ENCODE measurements around the gene OR6J1.
"Not testable (repeated sequence)": the region's sequence is repeated elsewhere in the genome, so short reads cannot be mapped to it uniquely, and the experiment has no call there.

OR6J1 gene

DNA sequence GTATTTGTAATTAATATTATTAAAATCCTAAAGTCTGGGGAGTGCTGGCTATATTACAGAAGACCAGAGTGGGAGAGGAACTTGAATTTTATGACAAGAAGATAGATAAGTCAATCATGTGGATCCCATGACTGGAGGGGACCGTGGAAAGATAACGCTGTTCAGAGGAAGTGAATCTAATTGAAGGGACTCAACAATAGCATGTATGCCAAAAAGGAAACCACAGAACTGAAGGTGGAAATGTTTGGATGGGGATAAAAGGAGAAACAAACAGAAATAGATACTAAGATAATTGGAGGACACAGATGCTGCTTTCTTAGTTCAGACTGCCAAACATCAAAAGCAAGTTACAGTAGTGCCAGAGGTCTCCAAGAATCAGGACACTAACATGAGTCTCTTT is 21.1 kb downstream of the OR6J1 start:
- Histone ChIP-seq H3K9me3 (replicated peaks in 1 of 2; ENCODE audit: control insufficient read depth in 2 of 2, insufficient read depth in 1 of 2, low read depth in 1 of 2, low read length in 2 of 2) (peaks cover 2% of the 10 kb centered on the region in 2 donors), H4K8ac (ENCODE audit: low read depth, low read length) (no peak overlapping the region), H3K23ac (ENCODE audit: low read depth, low read length, poor library complexity) (no peak overlapping the region), H2BK12ac (ENCODE audit: low read length) (no peak overlapping the region), H3K4me3 (ENCODE audit: low read length in 2 of 2) (no peak overlapping the region), H3K27me3 (ENCODE audit: control insufficient read depth in 3 of 3, insufficient read depth in 3 of 3, low read depth in 1 of 3, low read length in 3 of 3) (no peaks in the 10 kb centered on the region), H2AK5ac (ENCODE audit: low read depth, low read length) (no peak overlapping the region), H3K36me3 (replicated peaks in 1 of 2; ENCODE audit: control insufficient read depth in 2 of 2, insufficient read depth in 2 of 2, low read length in 2 of 2) (no peaks in the 10 kb centered on the region), H3K4ac (ENCODE audit: low read length) (no peak overlapping the region), H2BK15ac (ENCODE audit: low read length) (no peak overlapping the region), H3K4me2 (ENCODE audit: insufficient read depth, low read length, poor library complexity, severe bottlenecking) (no peak overlapping the region), H3K4me1 (ENCODE audit: control insufficient read depth in 2 of 2, insufficient read depth in 1 of 2, low read depth in 1 of 2, low read length in 2 of 2) (no peaks in the 10 kb centered on the region), H4K91ac (ENCODE audit: low read depth, low read length, poor library complexity) (no peak overlapping the region), H3K18ac (ENCODE audit: low read length) (no peak overlapping the region), H2BK120ac (ENCODE audit: low read depth, low read length) (no peak overlapping the region), H3K9ac (ENCODE audit: low read depth, low read length, poor library complexity) (no peak overlapping the region), H3K79me1 (ENCODE audit: low read depth, low read length) (no peaks in the 10 kb centered on the region), H3K27ac (replicated peaks; ENCODE audit: low read length) (no peak overlapping the region), H3K14ac (ENCODE audit: low read length) (no peak overlapping the region), H2AFZ (ENCODE audit: low read length) (no peak overlapping the region), H2BK5ac (ENCODE audit: low read length) (no peak overlapping the region)
- WGBS, 2 donors (ENCODE audit: extremely low coverage in 2 of 2, insufficient read length in 2 of 2, insufficient replicate concordance in 1 of 2): no CpG with 5 or more reads among the region's 2 CpGs
- no peak for DNase-seq (ENCODE audit: low spot score)

DNA sequence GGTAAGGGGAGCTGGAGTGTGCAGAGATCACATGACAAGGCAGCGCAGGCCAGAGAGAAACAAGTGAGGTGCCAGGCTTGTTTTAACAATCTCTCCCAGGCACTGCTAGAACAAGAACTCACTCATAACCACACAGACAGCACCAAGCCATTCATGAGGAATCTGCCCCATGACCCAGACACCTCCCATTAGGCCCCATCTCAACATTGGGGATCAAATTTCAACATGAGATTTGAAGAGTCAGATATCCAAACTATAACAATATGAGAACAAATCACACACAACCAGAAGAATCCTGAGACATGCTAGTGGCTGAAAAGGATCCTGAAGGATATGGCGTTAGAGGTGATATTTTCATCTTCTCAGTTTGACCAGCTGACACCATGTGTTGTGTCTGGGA is 21.9 kb downstream of the OR6J1 start:
- H2BK5ac ChIP-seq (ENCODE audit: low read length): no peak overlapping the region
- H2BK15ac ChIP-seq (ENCODE audit: low read length): no peak overlapping the region
- H3K4ac ChIP-seq (ENCODE audit: low read length): no peak overlapping the region
- no peaks in the 10 kb centered on the region for H3K4me1 ChIP-seq (ENCODE audit: control insufficient read depth in 2 of 2, insufficient read depth in 1 of 2, low read depth in 1 of 2, low read length in 2 of 2)
- H2AFZ ChIP-seq (ENCODE audit: low read length): no peak overlapping the region
- no peaks in the 10 kb centered on the region for H3K27me3 ChIP-seq (ENCODE audit: control insufficient read depth in 3 of 3, insufficient read depth in 3 of 3, low read depth in 1 of 3, low read length in 3 of 3)
- WGBS, 2 donors (ENCODE audit: extremely low coverage in 2 of 2, insufficient read length in 2 of 2, insufficient replicate concordance in 1 of 2): no CpG with 5 or more reads among the region's 2 CpGs
- no peak overlapping the region for H2AK5ac ChIP-seq (ENCODE audit: low read depth, low read length)
- H3K36me3 ChIP-seq (replicated peaks in 1 of 2; ENCODE audit: control insufficient read depth in 2 of 2, insufficient read depth in 2 of 2, low read length in 2 of 2): no peaks in the 10 kb centered on the region
- H3K4me2 ChIP-seq (ENCODE audit: insufficient read depth, low read length, poor library complexity, severe bottlenecking): no peak overlapping the region
- peaks cover 2% of the 10 kb centered on the region in 2 donors for H3K9me3 ChIP-seq (replicated peaks in 1 of 2; ENCODE audit: control insufficient read depth in 2 of 2, insufficient read depth in 1 of 2, low read depth in 1 of 2, low read length in 2 of 2)
- no peak overlapping the region for H2BK12ac ChIP-seq (ENCODE audit: low read length)
- H3K23ac ChIP-seq (ENCODE audit: low read depth, low read length, poor library complexity): no peak overlapping the region
- H3K4me3 ChIP-seq (ENCODE audit: low read length in 2 of 2): no peak overlapping the region
- H4K8ac ChIP-seq (ENCODE audit: low read depth, low read length): no peak overlapping the region
- H3K18ac ChIP-seq (ENCODE audit: low read length): no peak overlapping the region
- no peak for DNase-seq (ENCODE audit: low spot score)
- H2BK120ac ChIP-seq (ENCODE audit: low read depth, low read length): no peak overlapping the region
- no peak overlapping the region for H4K91ac ChIP-seq (ENCODE audit: low read depth, low read length, poor library complexity)
- H3K79me1 ChIP-seq (ENCODE audit: low read depth, low read length): no peaks in the 10 kb centered on the region
- H3K27ac ChIP-seq (replicated peaks; ENCODE audit: low read length): no peak overlapping the region
- no peak overlapping the region for H3K9ac ChIP-seq (ENCODE audit: low read depth, low read length, poor library complexity)
- H3K14ac ChIP-seq (ENCODE audit: low read length): no peak overlapping the region

DNA sequence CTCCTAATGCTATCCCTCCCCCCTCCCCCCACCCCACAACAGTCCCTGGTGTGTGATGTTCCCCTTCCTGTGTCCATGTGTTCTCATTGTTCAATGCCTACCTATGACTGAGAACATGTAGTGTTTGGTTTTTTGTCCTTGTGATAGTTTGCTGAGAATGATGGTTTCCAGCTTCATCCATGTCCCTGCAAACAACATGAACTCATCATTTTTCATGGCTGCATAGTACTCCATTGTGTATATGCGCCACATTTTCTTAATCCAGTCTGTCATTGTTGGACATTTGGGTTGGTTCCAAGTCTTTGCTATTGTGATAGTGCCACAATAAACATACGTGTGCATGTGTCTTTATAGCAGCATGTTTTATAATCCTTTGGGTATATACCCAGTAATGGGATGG is 28.4 kb downstream of the OR6J1 start:
- no CpG with 5 or more reads among the region's 2 CpGs for WGBS, 2 donors (ENCODE audit: extremely low coverage in 2 of 2, insufficient read length in 2 of 2, insufficient replicate concordance in 1 of 2)
- not testable (repeated sequence) for H3K79me1 ChIP-seq (ENCODE audit: low read depth, low read length); H3K27me3 ChIP-seq (ENCODE audit: control insufficient read depth in 3 of 3, insufficient read depth in 3 of 3, low read depth in 1 of 3, low read length in 3 of 3); H4K91ac ChIP-seq (ENCODE audit: low read depth, low read length, poor library complexity); H3K4me3 ChIP-seq (ENCODE audit: low read length in 2 of 2); H2AFZ ChIP-seq (ENCODE audit: low read length); H3K4me2 ChIP-seq (ENCODE audit: insufficient read depth, low read length, poor library complexity, severe bottlenecking); H3K9me3 ChIP-seq (replicated peaks in 1 of 2; ENCODE audit: control insufficient read depth in 2 of 2, insufficient read depth in 1 of 2, low read depth in 1 of 2, low read length in 2 of 2); H3K14ac ChIP-seq (ENCODE audit: low read length); H2AK5ac ChIP-seq (ENCODE audit: low read depth, low read length); H3K23ac ChIP-seq (ENCODE audit: low read depth, low read length, poor library complexity); H3K4ac ChIP-seq (ENCODE audit: low read length); H3K9ac ChIP-seq (ENCODE audit: low read depth, low read length, poor library complexity); H2BK5ac ChIP-seq (ENCODE audit: low read length); H2BK120ac ChIP-seq (ENCODE audit: low read depth, low read length); H3K27ac ChIP-seq (replicated peaks; ENCODE audit: low read length); H2BK15ac ChIP-seq (ENCODE audit: low read length); H3K18ac ChIP-seq (ENCODE audit: low read length); H3K4me1 ChIP-seq (ENCODE audit: control insufficient read depth in 2 of 2, insufficient read depth in 1 of 2, low read depth in 1 of 2, low read length in 2 of 2); DNase-seq (ENCODE audit: low spot score); H4K8ac ChIP-seq (ENCODE audit: low read depth, low read length); H2BK12ac ChIP-seq (ENCODE audit: low read length)
- peaks cover 8 to 11% of the 10 kb centered on the region in 2 donors for H3K36me3 ChIP-seq (replicated peaks in 1 of 2; ENCODE audit: control insufficient read depth in 2 of 2, insufficient read depth in 2 of 2, low read length in 2 of 2)

DNA sequence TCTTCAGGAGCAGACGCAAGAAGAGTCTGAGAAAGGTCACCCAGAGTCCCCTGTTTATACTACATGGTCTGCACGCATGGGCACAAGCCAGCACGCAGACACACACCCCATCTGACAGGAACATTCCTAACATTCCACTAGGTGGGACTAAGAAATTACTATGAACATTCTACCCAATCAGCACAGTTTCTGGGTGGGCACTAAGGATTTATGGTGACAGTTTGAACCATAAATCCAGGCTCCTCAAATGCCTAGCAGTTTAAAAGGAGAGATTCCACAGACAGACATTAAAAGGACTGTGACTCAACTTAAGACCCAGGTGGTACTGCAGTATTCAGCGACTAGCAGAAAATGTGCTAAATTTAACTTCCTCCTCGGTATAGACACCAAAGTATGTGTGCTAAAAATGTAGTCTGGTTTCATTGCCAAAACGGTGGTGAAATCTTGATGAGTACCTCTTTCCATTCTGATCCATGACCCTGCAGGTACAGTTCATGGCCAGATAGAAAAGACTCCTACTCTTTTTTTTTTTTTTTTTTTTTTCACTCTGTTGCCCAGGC is 29.8 kb downstream of the OR6J1 start:
- no peak overlapping the region for H3K18ac ChIP-seq (ENCODE audit: low read length)
- H4K91ac ChIP-seq (ENCODE audit: low read depth, low read length, poor library complexity): no peak overlapping the region
- no peak overlapping the region for H2AFZ ChIP-seq (ENCODE audit: low read length)
- WGBS, 2 donors (ENCODE audit: extremely low coverage in 2 of 2, insufficient read length in 2 of 2, insufficient replicate concordance in 1 of 2): no CpG with 5 or more reads among the region's 6 CpGs
- H2BK12ac ChIP-seq (ENCODE audit: low read length): no peak overlapping the region
- no peak overlapping the region for H3K4me2 ChIP-seq (ENCODE audit: insufficient read depth, low read length, poor library complexity, severe bottlenecking)
- H2BK15ac ChIP-seq (ENCODE audit: low read length): no peak overlapping the region
- H3K4me3 ChIP-seq (ENCODE audit: low read length in 2 of 2): no peak overlapping the region
- no peak overlapping the region for H3K9ac ChIP-seq (ENCODE audit: low read depth, low read length, poor library complexity)
- H3K9me3 ChIP-seq (replicated peaks in 1 of 2; ENCODE audit: control insufficient read depth in 2 of 2, insufficient read depth in 1 of 2, low read depth in 1 of 2, low read length in 2 of 2): no peaks in the 10 kb centered on the region
- peaks cover 12 to 18% of the 10 kb centered on the region in 2 donors for H3K36me3 ChIP-seq (replicated peaks in 1 of 2; ENCODE audit: control insufficient read depth in 2 of 2, insufficient read depth in 2 of 2, low read length in 2 of 2)
- no peak overlapping the region for H3K27ac ChIP-seq (replicated peaks; ENCODE audit: low read length)
- H2AK5ac ChIP-seq (ENCODE audit: low read depth, low read length): no peak overlapping the region
- H3K4me1 ChIP-seq (ENCODE audit: control insufficient read depth in 2 of 2, insufficient read depth in 1 of 2, low read depth in 1 of 2, low read length in 2 of 2): peaks cover 0 to 3% of the 10 kb centered on the region in 2 donors
- H3K14ac ChIP-seq (ENCODE audit: low read length): no peak overlapping the region
- DNase-seq (ENCODE audit: low spot score): no peak
- no peaks in the 10 kb centered on the region for H3K27me3 ChIP-seq (ENCODE audit: control insufficient read depth in 3 of 3, insufficient read depth in 3 of 3, low read depth in 1 of 3, low read length in 3 of 3)
- H2BK5ac ChIP-seq (ENCODE audit: low read length): no peak overlapping the region
- H4K8ac ChIP-seq (ENCODE audit: low read depth, low read length): no peak overlapping the region
- no peak overlapping the region for H3K23ac ChIP-seq (ENCODE audit: low read depth, low read length, poor library complexity)
- no peak overlapping the region for H2BK120ac ChIP-seq (ENCODE audit: low read depth, low read length)
- H3K4ac ChIP-seq (ENCODE audit: low read length): no peak overlapping the region
- no peaks in the 10 kb centered on the region for H3K79me1 ChIP-seq (ENCODE audit: low read depth, low read length)
